ENCODE measurements around the gene BIN1. TPM values are rescaled to one million over a fixed set of nuclear protein-coding genes. Genes with fewer than 3 reads are reported as not detected.

BIN1 gene
- polyA plus RNA-seq, 1 donor (not counting 4 experiments of a cell fraction or from before 2014, with no cell fraction given) = 5.4 TPM

DNA sequence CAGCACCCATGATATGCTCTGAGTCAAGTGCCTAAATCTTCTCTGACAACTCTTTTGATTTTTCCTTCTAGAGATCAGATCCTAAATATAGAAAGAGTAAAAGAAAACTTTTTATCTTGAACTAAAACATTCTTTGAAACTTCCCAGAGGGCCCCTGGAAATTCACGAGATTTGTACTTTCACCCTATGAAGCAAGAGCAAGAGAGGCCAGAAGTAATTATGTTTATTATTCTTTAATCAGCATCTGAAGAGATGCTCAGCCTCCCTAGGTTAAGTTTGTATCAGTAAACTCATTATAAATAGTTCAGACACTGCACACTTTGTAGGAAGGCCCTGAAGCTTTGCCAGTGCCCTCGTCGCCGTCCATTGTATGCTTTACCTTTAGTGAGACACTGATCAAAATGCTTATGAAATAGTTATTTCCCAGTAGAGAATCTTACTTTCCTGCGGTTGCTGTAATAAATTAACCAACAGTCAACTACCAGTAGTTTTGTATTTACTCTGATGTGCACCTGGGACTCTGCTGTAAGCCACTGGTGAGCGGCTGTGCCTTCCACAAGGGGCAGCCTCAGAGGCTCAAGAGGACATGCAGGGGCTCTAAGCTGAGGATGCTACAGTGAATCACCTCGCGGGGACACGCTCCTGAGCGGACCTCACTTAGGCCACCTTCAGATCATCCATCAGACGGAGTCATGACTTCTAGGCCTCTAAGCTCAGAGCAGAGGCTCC lies 71.9 kb downstream of the BIN1 start:
- Histone ChIP-seq H3K9me3 (ENCODE audit: control insufficient read depth, low read depth, low read length) (no peaks in the 10 kb centered on the region), H3K27ac (ENCODE audit: control insufficient read depth, insufficient read depth, low read length) (no peak overlapping the region)

DNA sequence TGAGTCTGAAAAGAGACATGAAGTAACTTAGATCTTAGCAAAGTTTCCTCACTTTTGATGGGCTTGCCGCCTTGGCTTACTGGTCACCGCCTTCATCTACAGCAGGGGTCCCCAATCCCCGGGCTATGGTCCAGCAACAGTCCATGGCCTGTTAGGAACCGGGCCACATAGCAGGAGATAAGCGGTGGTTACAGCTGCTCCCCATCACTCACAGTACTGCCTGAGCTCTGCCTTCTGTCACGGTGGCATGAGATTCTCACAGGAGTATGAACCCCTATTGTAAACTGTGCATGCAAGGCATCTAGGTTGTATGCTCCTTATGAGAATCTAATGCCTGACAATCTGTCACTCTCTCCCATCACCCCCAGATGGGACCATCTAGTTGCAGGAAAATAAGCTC lies 72.9 kb downstream of the BIN1 start:
- TF ChIP-seq, protein P1, sequence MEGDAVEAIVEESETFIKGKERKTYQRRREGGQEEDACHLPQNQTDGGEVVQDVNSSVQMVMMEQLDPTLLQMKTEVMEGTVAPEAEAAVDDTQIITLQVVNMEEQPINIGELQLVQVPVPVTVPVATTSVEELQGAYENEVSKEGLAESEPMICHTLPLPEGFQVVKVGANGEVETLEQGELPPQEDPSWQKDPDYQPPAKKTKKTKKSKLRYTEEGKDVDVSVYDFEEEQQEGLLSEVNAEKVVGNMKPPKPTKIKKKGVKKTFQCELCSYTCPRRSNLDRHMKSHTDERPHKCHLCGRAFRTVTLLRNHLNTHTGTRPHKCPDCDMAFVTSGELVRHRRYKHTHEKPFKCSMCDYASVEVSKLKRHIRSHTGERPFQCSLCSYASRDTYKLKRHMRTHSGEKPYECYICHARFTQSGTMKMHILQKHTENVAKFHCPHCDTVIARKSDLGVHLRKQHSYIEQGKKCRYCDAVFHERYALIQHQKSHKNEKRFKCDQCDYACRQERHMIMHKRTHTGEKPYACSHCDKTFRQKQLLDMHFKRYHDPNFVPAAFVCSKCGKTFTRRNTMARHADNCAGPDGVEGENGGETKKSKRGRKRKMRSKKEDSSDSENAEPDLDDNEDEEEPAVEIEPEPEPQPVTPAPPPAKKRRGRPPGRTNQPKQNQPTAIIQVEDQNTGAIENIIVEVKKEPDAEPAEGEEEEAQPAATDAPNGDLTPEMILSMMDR (optimal IDR thresholded peaks at IDR 0.05 in 1 of 3, IDR thresholded peaks at IDR 0.05 in 1 of 3, conservative IDR thresholded peaks at IDR 0.05 in 1 of 3; ENCODE audit: extremely low read depth in 1 of 3, insufficient read depth in 2 of 3, low read length in 3 of 3) = no peak
- TF ChIP-seq EZH2 (IDR thresholded peaks at IDR 0.05; ENCODE audit: low read length) = no peak
- no peaks in the 10 kb centered on the region for H3K79me2 ChIP-seq (ENCODE audit: control insufficient read depth, insufficient read depth, low read length)
- no peak overlapping the region for H2AFZ ChIP-seq (ENCODE audit: control insufficient read depth, low read length)
- DNase-seq (ENCODE audit: low read depth, low spot score) = no peak
- dilution Hi-C loops (cut with MboI; ENCODE audit: extremely low pct_ligation_motif_present, low sequenced_read_pairs) = no loop called here
- H3K9me3 ChIP-seq (ENCODE audit: control insufficient read depth, low read depth, low read length) = no peaks in the 10 kb centered on the region
- H3K9me1 ChIP-seq (ENCODE audit: control insufficient read depth, extremely low read depth, insufficient read depth, low read length) = no peaks in the 10 kb centered on the region
- no peak overlapping the region for H3K4me3 ChIP-seq (ENCODE audit: control insufficient read depth in 2 of 3, extremely low read depth in 1 of 3, insufficient read depth in 2 of 3, low read depth in 1 of 3, low read length in 3 of 3)
- no peak overlapping the region for H3K9ac ChIP-seq (ENCODE audit: control insufficient read depth, extremely low read depth, insufficient read depth, low read length)
- no peaks in the 10 kb centered on the region for H3K4me1 ChIP-seq (ENCODE audit: control insufficient read depth, extremely low read depth, insufficient read depth, low read length)
- no peak overlapping the region for H3K27ac ChIP-seq (ENCODE audit: control insufficient read depth, insufficient read depth, low read length)
- FAIRE-seq = no peak
- no peak overlapping the region for H3K4me2 ChIP-seq (ENCODE audit: control insufficient read depth, extremely low read depth, insufficient read depth, low read depth, low read length)
- no peaks in the 10 kb centered on the region for H3K36me3 ChIP-seq (ENCODE audit: control insufficient read depth in 2 of 2, extremely low read depth in 1 of 2, insufficient read depth in 2 of 2, low read length in 2 of 2)
- H3K27me3 ChIP-seq (ENCODE audit: control insufficient read depth, extremely low read depth, insufficient read depth, low read length) = no peaks in the 10 kb centered on the region
- no peaks in the 10 kb centered on the region for H4K20me1 ChIP-seq (ENCODE audit: control insufficient read depth, extremely low read depth, insufficient read depth, low read length)

More for the DNA sequence above, 71.9 kb downstream of the BIN1 start:
- no peaks in the 10 kb centered on the region for H3K4me1 ChIP-seq (ENCODE audit: control insufficient read depth, extremely low read depth, insufficient read depth, low read length)
- no peak for DNase-seq (ENCODE audit: low read depth, low spot score)
- no peaks in the 10 kb centered on the region for H3K36me3 ChIP-seq (ENCODE audit: control insufficient read depth in 2 of 2, extremely low read depth in 1 of 2, insufficient read depth in 2 of 2, low read length in 2 of 2)
- no peaks in the 10 kb centered on the region for H3K9me1 ChIP-seq (ENCODE audit: control insufficient read depth, extremely low read depth, insufficient read depth, low read length)
- H2AFZ ChIP-seq (ENCODE audit: control insufficient read depth, low read length) = no peak overlapping the region
- dilution Hi-C loops (cut with MboI; ENCODE audit: extremely low pct_ligation_motif_present, low sequenced_read_pairs) = no loop called here
- no peak overlapping the region for H3K4me2 ChIP-seq (ENCODE audit: control insufficient read depth, extremely low read depth, insufficient read depth, low read depth, low read length)
- no peaks in the 10 kb centered on the region for H4K20me1 ChIP-seq (ENCODE audit: control insufficient read depth, extremely low read depth, insufficient read depth, low read length)
- no peaks in the 10 kb centered on the region for H3K27me3 ChIP-seq (ENCODE audit: control insufficient read depth, extremely low read depth, insufficient read depth, low read length)
- H3K9ac ChIP-seq (ENCODE audit: control insufficient read depth, extremely low read depth, insufficient read depth, low read length) = no peak overlapping the region
- no peaks in the 10 kb centered on the region for H3K79me2 ChIP-seq (ENCODE audit: control insufficient read depth, insufficient read depth, low read length)
- H3K4me3 ChIP-seq (ENCODE audit: control insufficient read depth in 2 of 3, extremely low read depth in 1 of 3, insufficient read depth in 2 of 3, low read depth in 1 of 3, low read length in 3 of 3) = no peak overlapping the region
- FAIRE-seq = no peak
- TF ChIP-seq EZH2 (IDR thresholded peaks at IDR 0.05; ENCODE audit: low read length) = no peak
- TF ChIP-seq, protein P1 (optimal IDR thresholded peaks at IDR 0.05 in 1 of 3, IDR thresholded peaks at IDR 0.05 in 1 of 3, conservative IDR thresholded peaks at IDR 0.05 in 1 of 3; ENCODE audit: extremely low read depth in 1 of 3, insufficient read depth in 2 of 3, low read length in 3 of 3) = no peak
